Endothelial cell of umbilical vein (primary cell): ENCODE data around the gene PDE3A. TPM values are rescaled to one million over a fixed set of nuclear protein-coding genes. Genes with fewer than 3 reads are reported as not detected.

Source experiments
- BruUV-seq: library from RNA; stranded (reverse); fragments of 400-500 nt; replicated peaks from 2 replicates; lab custom pipeline; 2021; lab: Mats Ljungman, UMichigan
- CTCF ChIA-PET: fragments of 300-600, 350-600 bp; sonication (Branson Sonifier 250); formaldehyde crosslinking; loops from one replicate; lab custom pipeline; 2021; ENCODE audit warnings: antibody characterized with exemption, inconsistent platforms; lab: Charles Lee
- POLR2A ChIA-PET: fragments of 300-600, 350-600 bp; sonication (Branson Sonifier 250); formaldehyde crosslinking; loops from one replicate; lab custom pipeline; 2021; ENCODE audit warnings: antibody characterized with exemption, inconsistent platforms; lab: Charles Lee
- DNase-seq: peaks from one replicate; pipeline ENCODE4 v3.0.0-alpha.2; 2011; ENCODE audit warnings: low read depth, low spot score
- FAIRE-seq: peaks from 2 replicates; lab custom pipeline; 2011; peaks lifted over from hg19 to GRCh38; lab: Jason Lieb, UNC
- H2AFZ ChIP-seq: 2 replicates; pipeline ENCODE4 v1.6.0; 2012; ENCODE audit warnings: low read depth, low read length, control low read depth, inconsistent platforms
- H3K27ac ChIP-seq: 2 replicates; pipeline ENCODE4 v1.5.1; 2011; ENCODE audit warnings: low read depth, mild to moderate bottlenecking, control low read depth, low read length, moderate library complexity; ENCODE audit not compliant: insufficient read depth
- H3K27me3 ChIP-seq, 2 experiments: 2 replicates each; pipeline versions ENCODE4 v1.6.0 to v1.6.1; 2011; ENCODE audit warnings: low read length in 2 of 2, mixed read lengths in 1 of 2; ENCODE audit not compliant: control insufficient read depth in 2 of 2, insufficient read depth in 2 of 2
- H3K36me3 ChIP-seq, 2 experiments: 2 replicates in 1 of 2; 3 replicates in 1 of 2; pipeline ENCODE4 v1.5.1; 2011; ENCODE audit warnings: low read length in 2 of 2, mild to moderate bottlenecking in 1 of 2, moderate library complexity in 1 of 2; ENCODE audit not compliant: control insufficient read depth in 2 of 2, insufficient read depth in 2 of 2; ENCODE audit errors: extremely low read depth in 1 of 2
- H3K4me1 ChIP-seq: 3 replicates; pipeline ENCODE4 v1.5.1; 2011; ENCODE audit warnings: mild to moderate bottlenecking, low read length; ENCODE audit not compliant: control insufficient read depth, insufficient read depth; ENCODE audit errors: extremely low read depth
- H3K4me2 ChIP-seq: 2 replicates; pipeline ENCODE4 v1.6.1; 2011; ENCODE audit warnings: low read length, control low read depth, mixed read lengths; ENCODE audit not compliant: insufficient read depth
- H3K4me3 ChIP-seq, 3 experiments: fragments of 200-600 bp in 1 of 3; sonication (generic), shearing (Covaris generic) in 1 of 3; replicated peaks in 1 of 3; 2 replicates each; pipeline ENCODE4 v1.5.1; 2011 to 2016; ENCODE audit warnings: control low read depth in 3 of 3, low read length in 3 of 3, mild to moderate bottlenecking in 2 of 3, inconsistent platforms in 1 of 3, low read depth in 1 of 3, moderate library complexity in 1 of 3; ENCODE audit not compliant: insufficient read depth in 1 of 3
- H3K79me2 ChIP-seq: 2 replicates; pipeline ENCODE4 v1.6.0; 2012; ENCODE audit warnings: low read length, inconsistent platforms; ENCODE audit not compliant: control insufficient read depth, insufficient read depth
- H3K9ac ChIP-seq: replicated peaks from 2 replicates; pipeline ENCODE3; 2011; ENCODE audit warnings: low read length, control low read depth; ENCODE audit not compliant: insufficient read depth; ENCODE audit errors: extremely low read depth
- H3K9me1 ChIP-seq: replicated peaks from 3 replicates; pipeline ENCODE4 v1.6.0; 2011; ENCODE audit warnings: mild to moderate bottlenecking, low read length; ENCODE audit not compliant: control insufficient read depth, insufficient read depth; ENCODE audit errors: extremely low read depth
- H3K9me3 ChIP-seq: replicated peaks from 2 replicates; pipeline ENCODE4 v1.5.1; 2012; ENCODE audit warnings: low read length, inconsistent platforms; ENCODE audit not compliant: control insufficient read depth, insufficient read depth
- H4K20me1 ChIP-seq: replicated peaks from 2 replicates; pipeline ENCODE3; 2011; ENCODE audit warnings: mild to moderate bottlenecking, low read length; ENCODE audit not compliant: control insufficient read depth, insufficient read depth; ENCODE audit errors: extremely low read depth
- CTCF ChIP-seq, 2 donors: IDR thresholded peaks; 1 replicate in 1 of 2; 2 replicates in 1 of 2; pipeline ENCODE4 v1.5.1; 2011; ENCODE audit warnings: low read length in 2 of 2, mild to moderate bottlenecking in 2 of 2, moderate library complexity in 2 of 2, control low read depth in 1 of 2, inconsistent platforms in 1 of 2, low read depth in 1 of 2; ENCODE audit not compliant: insufficient read depth in 1 of 2; ENCODE audit errors: extremely low read depth in 1 of 2
- EZH2 ChIP-seq: IDR thresholded peaks from 2 replicates; pipeline ENCODE4 v1.6.1; 2012; ENCODE audit warnings: borderline replicate concordance, low read depth, mild to moderate bottlenecking, moderate library complexity, low read length, inconsistent platforms; ENCODE audit not compliant: severe bottlenecking
- FOS ChIP-seq: IDR thresholded peaks from 2 replicates; pipeline ENCODE4 v1.6.1; 2011; ENCODE audit warnings: mild to moderate bottlenecking, low read length, moderate library complexity, borderline replicate concordance; ENCODE audit not compliant: insufficient read depth
- GATA2 ChIP-seq: IDR thresholded peaks from 2 replicates; pipeline ENCODE4 v1.7.0; 2011; ENCODE audit warnings: low read depth, mild to moderate bottlenecking, moderate library complexity, mixed read lengths, low read length; ENCODE audit not compliant: insufficient read length, insufficient read depth
- JUN ChIP-seq: IDR thresholded peaks from 2 replicates; pipeline ENCODE4 v1.6.1; 2011; ENCODE audit warnings: borderline replicate concordance, low read depth; ENCODE audit not compliant: insufficient read length, insufficient read depth
- MAX ChIP-seq: IDR thresholded peaks from 2 replicates; pipeline ENCODE4 v1.6.1; 2011; ENCODE audit not compliant: insufficient read depth, insufficient read length
- POLR2A ChIP-seq: IDR thresholded peaks from 2 replicates; pipeline ENCODE4 v1.6.1; 2012; ENCODE audit warnings: low read depth, mild to moderate bottlenecking, control low read depth, low read length
- POLR2AphosphoS5 ChIP-seq: IDR thresholded peaks from 2 replicates; pipeline ENCODE4 v1.6.1; 2012; ENCODE audit warnings: low read depth, mild to moderate bottlenecking, control low read depth, low read length, moderate library complexity; ENCODE audit not compliant: insufficient read depth
- dilution Hi-C: fragments of 300-500 bp; cut with MboI; formaldehyde crosslinking; loops from one replicate; pipeline ENCODE4 v1.15.0; 2019; ENCODE audit warnings: low sequenced_read_pairs; ENCODE audit not compliant: extremely low pct_ligation_motif_present
- intact Hi-C: fragments of 100-400 bp; cut with micrococcal nuclease; formaldehyde crosslinking; loops from one replicate; pipeline ENCODE4 v1.10.0; 2022
- polyA plus RNA-seq, 4 experiments: library from polyadenylated mRNA; depleted of rRNA in 3 of 4; stranded (reverse) in 3 of 4; unstranded in 1 of 4; fragments of >200 nt; gene quantifications; 2 replicates each; pipeline versions ENCODE4 v1.2.1 to v1.2.3, GENCODE V29; 2011 to 2012; ENCODE audit warnings: missing spikeins in 1 of 4
- total RNA-seq: library from RNA; stranded (reverse); gene quantifications from 2 replicates; pipeline ENCODE4 v1.2.3, GENCODE V29; 2021

PDE3A gene
- total and polyA plus RNA-seq, 2 donors (not counting 3 experiments of a cell fraction or from before 2014, with no cell fraction given) = 14.0 to 27.4 TPM

- H3K9me3 ChIP-seq = no peaks in the 10 kb centered on the region
- peaks cover 3% of the 10 kb centered on the region for H3K4me1 ChIP-seq
- no peaks in the 10 kb centered on the region for H3K27me3 ChIP-seq
- no peak overlapping the region for H3K27ac ChIP-seq
- BruUV-seq = no TSS peak
- DNase-seq = no peak
- dilution Hi-C loops (no loop called here), intact Hi-C loops (no loop called here)
- no peaks in the 10 kb centered on the region for H4K20me1 ChIP-seq
- H3K36me3 ChIP-seq = no peaks in the 10 kb centered on the region
- H2AFZ ChIP-seq = no peak overlapping the region
- no peak overlapping the region for H3K4me3 ChIP-seq
- ChIA-PET CTCF (interaction anchor here (0.7 kb wide), 1 partner anchor 47 kb away, joined by 4 read pairs; no protein-coding TSS in a partner anchor), POLR2A (no interaction called here)
- no peaks in the 10 kb centered on the region for H3K79me2 ChIP-seq
- TF ChIP-seq EZH2 (no peak), FOS (no peak), MAX (no peak), CTCF (IDR thresholded peaks at IDR 0.05; ENCODE audit: extremely low read depth in 1 of 2, insufficient read depth in 1 of 2, low read depth in 1 of 2, low read length in 2 of 2) (no peak), POLR2AphosphoS5 (no peak), JUN (no peak), GATA2 (no peak), POLR2A (no peak)
- no peak overlapping the region for H3K4me2 ChIP-seq
- H3K9me1 ChIP-seq = no peaks in the 10 kb centered on the region
- no peak for FAIRE-seq
- no peak overlapping the region for H3K9ac ChIP-seq
These were observed 133.6 kb downstream of the PDE3A start for GRCh38 chr12:20501958-20502357.
